OCI-LY1 (cell line): Measurements from ENCODE around the gene TRIM45.

Experiments used
- H2AFZ ChIP-seq: fragments of 200-600 bp; sonication (generic), shearing (Covaris generic); 2 replicates; pipeline ENCODE4 v1.6.0; 2014; ENCODE audit warnings: antibody characterized with exemption, mild to moderate bottlenecking, low read length
- H3F3A ChIP-seq: fragments of 200-600 bp; sonication (generic), shearing (Covaris generic); 2 replicates; pipeline ENCODE4 v1.6.0; 2014; ENCODE audit warnings: mild to moderate bottlenecking, antibody characterized with exemption, low read length, moderate library complexity; ENCODE audit not compliant: insufficient read depth
- H3K27ac ChIP-seq: fragments of 200-600 bp; sonication (generic); 2 replicates; pipeline ENCODE4 v1.5.1; 2014; ENCODE audit warnings: low read length, mixed run types, mild to moderate bottlenecking, low read depth; ENCODE audit not compliant: poor library complexity, severe bottlenecking
- H3K27me3 ChIP-seq: fragments of 200-600 bp; sonication (generic); 2 replicates; pipeline ENCODE4 v1.6.0; 2014; ENCODE audit warnings: antibody characterized with exemption, mild to moderate bottlenecking, low read length, moderate library complexity; ENCODE audit not compliant: insufficient read depth
- H3K36me3 ChIP-seq: fragments of 200-600 bp; sonication (generic); 2 replicates; pipeline ENCODE4 v1.6.1; 2014; ENCODE audit warnings: mild to moderate bottlenecking, antibody characterized with exemption, low read length, moderate library complexity, mixed read lengths; ENCODE audit not compliant: insufficient read depth
- H3K4me1 ChIP-seq: fragments of 200-600 bp; sonication (generic); 2 replicates; pipeline ENCODE4 v1.5.1; 2014; ENCODE audit warnings: mild to moderate bottlenecking, low read length, moderate library complexity; ENCODE audit not compliant: insufficient read depth, severe bottlenecking
- H3K4me2 ChIP-seq: fragments of 200-600 bp; sonication (generic), shearing (Covaris generic); 2 replicates; pipeline ENCODE4 v1.6.1; 2014; ENCODE audit warnings: low read length
- H3K4me3 ChIP-seq: fragments of 200-600 bp; sonication (generic); 2 replicates; pipeline ENCODE4 v1.5.1; 2014; ENCODE audit warnings: low read length, low read depth, mild to moderate bottlenecking, mixed read lengths; ENCODE audit not compliant: poor library complexity, severe bottlenecking
- H3K79me2 ChIP-seq: fragments of 200-600 bp; shearing (Covaris generic); 2 replicates; pipeline ENCODE4 v1.6.1; 2016; ENCODE audit warnings: mixed run types, low read length, mixed read lengths; ENCODE audit not compliant: insufficient read depth
- H3K9ac ChIP-seq: fragments of 200-600 bp; sonication (generic), shearing (Covaris generic); 2 replicates; pipeline ENCODE4 v1.6.1; 2014; ENCODE audit warnings: mild to moderate bottlenecking, low read length, mixed read lengths
- H3K9me2 ChIP-seq: fragments of 200-600 bp; sonication (generic), shearing (Covaris generic); 2 replicates; pipeline ENCODE4 v1.6.1; 2014; ENCODE audit warnings: low read depth, mild to moderate bottlenecking, low read length, mixed read lengths
- H3K9me3 ChIP-seq: fragments of 200-600 bp; shearing (Covaris generic); 2 replicates; pipeline ENCODE4 v1.6.1; 2014; ENCODE audit warnings: low read length, mixed read lengths
- H4K20me1 ChIP-seq: fragments of 200-600 bp; sonication (generic), shearing (Covaris generic); 2 replicates; pipeline ENCODE4 v1.6.0; 2016; ENCODE audit warnings: mild to moderate bottlenecking, low read length; ENCODE audit not compliant: insufficient read depth
- CTCF ChIP-seq: fragments of 200-600 bp; sonication (generic), shearing (Covaris generic); IDR thresholded peaks from 2 replicates; pipeline ENCODE4 v1.5.1; 2017; ENCODE audit warnings: mild to moderate bottlenecking, antibody characterized with exemption, low read length, moderate library complexity, mixed read lengths
- EZH2 ChIP-seq: fragments of 200-600 bp; sonication (generic), shearing (Covaris generic); IDR thresholded peaks from 2 replicates; pipeline ENCODE4 v1.8.0; 2017; ENCODE audit warnings: borderline replicate concordance, mixed run types, mild to moderate bottlenecking, antibody characterized with exemption, low read length, moderate library complexity, mixed read lengths

The TRIM45 gene

GRCh38 chr1:117138106-117138505, 16.6 kb upstream of the TRIM45 start:
- H3K9me3 ChIP-seq, result no peaks in the 10 kb centered on the region
- H3K27me3 ChIP-seq, result no peaks in the 10 kb centered on the region
- H3K4me1 ChIP-seq, result no peaks in the 10 kb centered on the region
- no peaks in the 10 kb centered on the region for H3K9me2 ChIP-seq
- no peaks in the 10 kb centered on the region for H3K79me2 ChIP-seq
- no peaks in the 10 kb centered on the region for H3F3A ChIP-seq
- no peaks in the 10 kb centered on the region for H3K36me3 ChIP-seq
- H2AFZ ChIP-seq, result no peak overlapping the region
- no peaks in the 10 kb centered on the region for H4K20me1 ChIP-seq
- H3K4me3 ChIP-seq, result no peak overlapping the region
- no peak overlapping the region for H3K9ac ChIP-seq
- H3K27ac ChIP-seq, result no peak overlapping the region
- TF ChIP-seq CTCF (no peak), EZH2 (no peak)
- H3K4me2 ChIP-seq, result no peak overlapping the region

- Histone ChIP-seq H3K79me2 (no peaks in the 10 kb centered on the region), H3K27me3 (no peaks in the 10 kb centered on the region), H3F3A (no peaks in the 10 kb centered on the region), H4K20me1 (no peaks in the 10 kb centered on the region), H3K4me1 (no peaks in the 10 kb centered on the region), H3K9ac (no peak overlapping the region), H3K4me2 (no peak overlapping the region), H3K4me3 (no peak overlapping the region), H3K9me3 (no peaks in the 10 kb centered on the region), H2AFZ (no peak overlapping the region), H3K36me3 (no peaks in the 10 kb centered on the region), H3K9me2 (no peaks in the 10 kb centered on the region), H3K27ac (no peak overlapping the region)
- TF ChIP-seq CTCF, result no peak
Observed at GRCh38 chr1:117137281-117137855, 15.8 kb upstream of the TRIM45 start.

- no peaks in the 10 kb centered on the region for H3K9me3 ChIP-seq
- H3K27me3 ChIP-seq, result no peaks in the 10 kb centered on the region
- H3K79me2 ChIP-seq, result no peaks in the 10 kb centered on the region
- no peak overlapping the region for H3K4me3 ChIP-seq
- H3K9ac ChIP-seq, result no peak overlapping the region
- no peak overlapping the region for H2AFZ ChIP-seq
- H3K4me1 ChIP-seq, result no peaks in the 10 kb centered on the region
- no peaks in the 10 kb centered on the region for H4K20me1 ChIP-seq
- no peaks in the 10 kb centered on the region for H3K9me2 ChIP-seq
- no peak for TF ChIP-seq EZH2
- no peak for TF ChIP-seq CTCF
- no peaks in the 10 kb centered on the region for H3F3A ChIP-seq
- no peak overlapping the region for H3K4me2 ChIP-seq
- no peak overlapping the region for H3K27ac ChIP-seq
- H3K36me3 ChIP-seq, result no peaks in the 10 kb centered on the region
Observed at GRCh38 chr1:117136749-117137148, 15.2 kb upstream of the TRIM45 start.
